SIG-M5 treated with dmso at 0.1 percent for 504 hours (cell line): ENCODE results near the gene NUP214.
A peak's percentile ranks its signal among the peaks of the same experiment; 100 is the strongest.
"Not testable (repeated sequence)": the region's sequence is repeated elsewhere in the genome, so short reads cannot be mapped to it uniquely, and the experiment has no call there.

Experiments used
- DNase-seq: peaks from one replicate; lab custom pipeline; 2025; ENCODE audit not compliant: unreplicated experiment; lab: John Stamatoyannopoulos, UW

The NUP214 gene

GRCh38 chr9:131227959-131228460, 102.6 kb downstream of the NUP214 start:
- DNase-seq, result peak; percentile 18

GRCh38 chr9:131228988-131229387, 103.6 kb downstream of the NUP214 start:
- DNase-seq, result no peak

- no peak for DNase-seq
Measured at GRCh38 chr9:131233556-131233955, 108.2 kb downstream of the NUP214 start.

- DNase-seq, result no peak
Measured at GRCh38 chr9:131233995-131234394, 108.6 kb downstream of the NUP214 start.

- DNase-seq, result no peak
Measured at GRCh38 chr9:131234799-131235479, 109.6 kb downstream of the NUP214 start.

GRCh38 chr9:131235480-131235851, 110.1 kb downstream of the NUP214 start:
- no peak for DNase-seq

- DNase-seq, result no peak
Measured at GRCh38 chr9:131236161-131236560, 110.8 kb downstream of the NUP214 start.

- no peak for DNase-seq
Measured at GRCh38 chr9:131236761-131237160, 111.4 kb downstream of the NUP214 start.

GRCh38 chr9:131237291-131237690, 111.9 kb downstream of the NUP214 start:
- no peak for DNase-seq

GRCh38 chr9:131237931-131238401, 112.6 kb downstream of the NUP214 start:
- peak; percentile 55 for DNase-seq

GRCh38 chr9:131238402-131239021, 113.1 kb downstream of the NUP214 start:
- DNase-seq, result no peak

- DNase-seq, result no peak
Measured at GRCh38 chr9:131239161-131239975, 114.0 kb downstream of the NUP214 start.

GRCh38 chr9:131240047-131240921, 114.9 kb downstream of the NUP214 start:
- no peak for DNase-seq

GRCh38 chr9:131244331-131244730, 118.9 kb downstream of the NUP214 start:
- DNase-seq, result not testable (repeated sequence)

GRCh38 chr9:131246618-131247017, 121.2 kb downstream of the NUP214 start:
- DNase-seq, result no peak

- no peak for DNase-seq
Measured at GRCh38 chr9:131252120-131252519, 126.7 kb downstream of the NUP214 start.

- peak; percentile 93 for DNase-seq
Measured at GRCh38 chr9:131253891-131254491, 128.6 kb downstream of the NUP214 start.

GRCh38 chr9:131254626-131255025, 129.2 kb downstream of the NUP214 start:
- DNase-seq, result no peak

- no peak for DNase-seq
Measured at GRCh38 chr9:131255676-131256197, 130.4 kb downstream of the NUP214 start.
